Retinal pigment epithelial cell (primary cell): ENCODE measurements around the gene KRTAP5-1.
"Not testable (repeated sequence)": the region's sequence is repeated elsewhere in the genome, so short reads cannot be mapped to it uniquely, and the experiment has no call there.

Source experiments
- DNase-seq: peaks from one replicate; pipeline ENCODE4 v3.0.0-alpha.2; 2010; ENCODE audit warnings: low read depth
- H3K4me3 ChIP-seq: 2 replicates; pipeline ENCODE4 v1.5.1; 2011; ENCODE audit warnings: mild to moderate bottlenecking, low read length, control low read depth, moderate library complexity
- CTCF ChIP-seq: conservative IDR thresholded peaks from 2 replicates; pipeline ENCODE4 v1.5.1; 2011; ENCODE audit warnings: low read depth, low read length, control low read depth, inconsistent platforms

KRTAP5-1 gene

GRCh38 chr11:1584661-1585370 is at the start of gene KRTAP5-1:
Gene KRTAP5-1 (minus strand): TSS chr11:1585283. CDS start chr11:1585249, 34 bp downstream.
- not testable (repeated sequence) for H3K4me3 ChIP-seq, DNase-seq

- DNase-seq, result no peak
- H3K4me3 ChIP-seq, result no peak overlapping the region
- TF ChIP-seq CTCF, result no peak
Observed at GRCh38 chr11:1633864-1634263, 48.8 kb upstream of the KRTAP5-1 start.

- no peak overlapping the region for H3K4me3 ChIP-seq
- TF ChIP-seq CTCF, result no peak
- no peak for DNase-seq
Observed at GRCh38 chr11:1632053-1632714, 47.1 kb upstream of the KRTAP5-1 start.

- DNase-seq, result no peak
- TF ChIP-seq CTCF, result no peak
- no peak overlapping the region for H3K4me3 ChIP-seq
Observed at GRCh38 chr11:1631066-1631568, 46.0 kb upstream of the KRTAP5-1 start.

GRCh38 chr11:1630271-1630670 is 45.2 kb upstream of the KRTAP5-1 start:
- DNase-seq, result no peak
- H3K4me3 ChIP-seq, result no peak overlapping the region
- no peak for TF ChIP-seq CTCF

GRCh38 chr11:1629326-1630185 is 44.5 kb upstream of the KRTAP5-1 start, which contains the start of gene KRTAP5-5:
Gene KRTAP5-5 (plus strand): TSS chr11:1629775. CDS start chr11:1629841, 66 bp downstream.
- H3K4me3 ChIP-seq, result no peak within 1 kb of the TSS

More at GRCh38 chr11:1629326-1630185, 44.5 kb upstream of the KRTAP5-1 start, which contains the start of gene KRTAP5-5:
- no peak for TF ChIP-seq CTCF
- DNase-seq, result no peak
